ENCODE data around the gene NCAPG2.

NCAPG2 gene

DNA sequence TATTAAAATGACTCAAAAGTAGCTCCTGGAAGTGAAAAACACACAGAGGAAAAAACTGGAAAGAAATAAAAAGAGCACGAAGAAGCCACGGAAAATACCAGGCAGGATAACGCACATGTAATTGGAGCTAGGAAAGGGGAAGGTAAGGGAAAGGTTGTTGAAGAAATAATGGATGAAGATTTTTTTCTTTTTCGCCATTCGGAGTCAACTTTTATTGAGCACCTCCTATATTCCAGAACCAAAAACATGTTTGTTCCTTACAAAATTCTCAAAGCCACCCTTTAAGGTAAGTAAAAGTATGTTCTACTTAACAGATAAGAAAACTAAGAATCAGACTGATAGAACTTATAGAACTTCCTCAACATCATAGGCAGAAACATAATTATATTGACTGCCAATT, 84.2 kb downstream of the NCAPG2 start:
- no peak for DNase-seq

DNA sequence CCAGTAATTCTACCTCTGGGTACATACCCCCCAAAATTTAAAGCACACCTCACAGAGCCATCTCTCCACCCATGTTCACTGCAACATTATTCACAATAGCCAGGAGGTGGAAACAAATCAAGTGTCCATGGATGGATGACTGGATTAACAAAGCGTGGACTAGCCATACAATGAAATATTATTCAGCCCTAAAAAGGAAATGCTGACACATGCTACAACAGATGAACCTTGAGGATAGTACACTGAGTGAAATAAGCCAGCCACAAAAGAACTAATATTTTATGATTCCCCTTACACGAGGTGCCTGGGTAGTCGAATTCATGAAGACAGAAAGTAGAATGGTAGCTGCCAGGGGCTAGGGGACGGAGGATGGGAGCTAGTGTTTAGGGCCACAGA, 85.9 kb downstream of the NCAPG2 start:
- DNase-seq, result no peak

DNA sequence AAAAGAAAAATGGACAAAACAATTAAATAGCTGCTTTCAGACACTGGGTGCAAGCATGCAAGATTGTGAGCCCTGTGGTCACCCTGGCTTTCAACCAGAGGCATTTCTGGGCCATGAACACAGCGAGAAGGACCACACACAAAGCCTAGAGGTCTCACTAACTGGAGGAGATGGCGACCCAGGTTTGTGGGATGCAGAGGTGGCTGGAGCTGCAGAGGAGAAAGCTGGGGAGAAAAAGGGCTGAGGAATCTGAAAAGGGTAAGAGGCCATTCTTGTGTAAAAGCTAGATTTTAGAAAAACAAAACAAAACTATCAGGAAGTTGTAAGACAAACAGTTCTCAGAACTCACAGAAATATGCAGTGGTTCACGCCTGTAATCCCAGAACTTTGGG, 86.9 kb downstream of the NCAPG2 start:
- DNase-seq, result no peak

DNA sequence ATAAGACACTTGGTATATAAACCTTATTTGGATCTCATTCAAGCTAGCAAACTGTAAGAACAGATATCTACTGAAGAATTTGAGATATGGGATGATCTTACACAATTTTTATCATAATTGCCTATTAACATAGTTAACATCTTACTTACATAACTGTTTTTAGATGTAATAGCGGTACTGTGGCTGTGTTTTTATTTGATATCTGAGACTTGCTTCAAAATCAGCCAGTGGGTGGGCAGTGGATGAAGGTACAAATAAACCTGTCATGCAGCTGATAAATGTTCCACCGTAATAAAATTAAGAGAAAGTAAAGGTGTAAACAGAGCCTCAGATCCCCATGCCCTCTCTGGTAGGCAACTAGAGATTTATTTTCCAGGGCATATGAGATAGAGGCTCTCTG, 88.6 kb downstream of the NCAPG2 start:
- DNase-seq, result no peak

DNA sequence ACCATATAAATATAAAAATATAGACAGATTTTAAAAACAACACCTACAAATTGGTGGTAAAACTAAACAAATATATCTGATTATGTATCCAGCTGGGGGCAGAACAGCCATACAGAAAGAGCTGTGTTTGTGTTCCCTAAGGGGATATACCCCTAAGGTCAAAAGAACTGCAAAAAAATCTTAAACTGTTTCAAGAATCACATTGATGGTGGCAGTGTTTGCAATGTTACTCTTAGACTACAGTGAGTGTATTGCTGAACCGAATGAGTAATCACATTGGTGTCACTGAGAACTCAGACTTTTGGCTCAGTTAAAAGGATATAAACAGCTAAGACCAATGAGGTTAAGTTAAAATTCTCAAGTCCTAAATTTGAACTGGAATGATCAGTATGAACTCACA, 89.9 kb downstream of the NCAPG2 start:
- DNase-seq, result no peak

DNA sequence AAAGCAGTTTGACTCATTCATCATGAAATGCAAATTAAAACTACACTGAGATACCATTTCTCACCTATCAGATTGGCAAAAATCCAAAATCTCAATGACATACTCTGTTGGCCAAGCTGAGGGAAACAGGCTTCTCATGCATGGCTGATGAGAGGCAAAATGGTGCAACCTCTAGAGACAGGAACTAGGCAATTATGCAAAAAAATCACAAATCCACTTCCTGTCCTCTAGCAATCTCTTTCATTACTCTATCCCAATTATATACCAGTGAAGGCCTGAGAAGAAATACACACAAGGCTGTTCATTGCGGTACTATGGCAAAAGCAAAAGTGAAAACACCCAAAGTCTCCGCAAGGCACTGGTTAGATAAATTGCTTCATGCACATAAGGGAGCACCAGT, 91.1 kb downstream of the NCAPG2 start:
- no peak for DNase-seq

DNA sequence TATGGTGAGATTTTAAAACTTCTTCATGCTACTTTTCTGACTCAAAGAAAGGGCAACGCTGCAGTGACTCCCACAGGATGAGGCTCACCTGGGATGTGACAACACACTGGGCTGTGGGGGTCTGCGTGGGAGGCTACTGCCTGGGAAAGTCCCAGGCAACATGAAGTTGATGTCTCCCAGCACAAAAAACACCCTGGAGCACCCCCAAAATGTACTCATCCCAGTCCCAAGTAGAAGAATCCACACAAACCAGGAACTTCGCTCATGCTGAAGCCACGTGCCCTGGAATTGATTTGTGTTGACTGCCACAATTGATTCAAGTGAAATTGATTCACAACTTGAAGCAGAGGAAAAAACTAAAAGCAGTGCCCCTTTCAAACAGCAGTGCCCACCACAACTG, 92.1 kb downstream of the NCAPG2 start:
- DNase-seq, result no peak

DNA sequence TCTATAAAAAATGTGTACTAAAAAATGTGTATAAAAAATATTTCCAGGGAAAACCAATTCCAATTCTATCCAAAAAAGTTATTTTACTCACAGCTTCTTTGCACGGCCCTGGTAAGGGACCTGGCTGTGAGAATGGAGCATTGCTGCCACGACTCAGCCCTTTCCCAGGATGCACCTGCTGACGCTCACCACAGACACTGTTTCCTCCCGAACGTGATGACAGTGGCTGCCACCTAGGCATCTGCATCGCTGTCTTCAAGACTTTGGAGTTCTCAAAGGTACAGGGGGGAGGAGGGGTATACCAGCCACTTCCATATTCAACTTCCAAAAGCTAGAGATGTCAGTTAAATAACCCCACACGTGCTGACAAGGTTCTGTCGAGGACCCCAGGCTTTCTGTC, 93.1 kb downstream of the NCAPG2 start:
- no peak for DNase-seq

DNA sequence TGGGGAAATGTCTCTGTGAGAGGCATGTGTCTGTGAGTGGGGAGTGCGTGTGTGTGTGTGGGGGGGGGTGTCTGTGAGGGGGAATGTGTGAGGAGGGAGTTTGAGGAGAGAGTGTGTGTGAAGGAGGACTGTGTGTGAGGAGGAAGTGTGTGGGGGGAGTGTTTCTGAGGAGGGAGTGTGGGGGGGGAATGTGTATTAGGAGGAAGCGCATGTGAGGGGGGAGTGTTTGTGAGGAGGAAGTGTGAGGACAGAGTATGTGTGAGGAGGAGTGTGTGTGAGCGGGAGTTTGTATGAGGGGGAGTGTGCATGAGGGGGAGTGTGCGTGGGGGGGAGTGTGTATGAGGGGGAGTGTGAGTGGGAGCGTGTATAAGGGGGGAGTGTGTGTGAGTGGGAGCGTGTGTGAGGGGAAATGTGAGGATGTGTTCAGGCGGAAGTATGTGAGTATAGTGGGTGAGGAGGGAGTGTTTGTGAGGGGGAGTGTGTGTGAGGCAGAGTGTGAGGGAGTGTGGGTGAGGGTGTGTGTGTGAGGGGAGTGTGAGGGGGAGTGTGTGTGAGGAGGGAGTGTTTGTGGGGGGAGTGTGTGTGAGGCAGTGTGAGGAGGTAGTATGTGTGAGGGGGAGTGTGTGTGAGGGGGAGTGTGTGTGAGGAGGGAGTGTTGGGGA, 95.2 kb downstream of the NCAPG2 start:
- no peak for DNase-seq

DNA sequence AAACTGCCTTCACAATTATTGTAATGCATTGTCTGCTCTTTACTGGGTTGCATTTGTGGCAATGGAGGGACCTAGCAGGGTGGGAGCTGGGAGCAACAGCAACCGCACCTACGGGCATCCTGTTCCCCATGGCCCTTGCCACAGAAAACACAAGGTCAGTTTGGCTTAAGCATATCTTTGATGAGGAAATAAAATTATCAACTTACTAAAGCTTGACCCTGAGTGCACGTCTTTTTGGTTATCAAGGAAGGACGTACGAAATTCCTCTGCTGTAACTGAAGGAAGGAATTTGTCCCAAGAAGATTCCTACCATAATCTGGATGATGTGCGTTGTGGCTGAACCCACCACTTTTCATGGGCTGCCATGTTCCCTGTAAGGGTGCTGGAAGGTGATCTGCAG, 97.0 kb downstream of the NCAPG2 start:
- DNase-seq, result no peak

DNA sequence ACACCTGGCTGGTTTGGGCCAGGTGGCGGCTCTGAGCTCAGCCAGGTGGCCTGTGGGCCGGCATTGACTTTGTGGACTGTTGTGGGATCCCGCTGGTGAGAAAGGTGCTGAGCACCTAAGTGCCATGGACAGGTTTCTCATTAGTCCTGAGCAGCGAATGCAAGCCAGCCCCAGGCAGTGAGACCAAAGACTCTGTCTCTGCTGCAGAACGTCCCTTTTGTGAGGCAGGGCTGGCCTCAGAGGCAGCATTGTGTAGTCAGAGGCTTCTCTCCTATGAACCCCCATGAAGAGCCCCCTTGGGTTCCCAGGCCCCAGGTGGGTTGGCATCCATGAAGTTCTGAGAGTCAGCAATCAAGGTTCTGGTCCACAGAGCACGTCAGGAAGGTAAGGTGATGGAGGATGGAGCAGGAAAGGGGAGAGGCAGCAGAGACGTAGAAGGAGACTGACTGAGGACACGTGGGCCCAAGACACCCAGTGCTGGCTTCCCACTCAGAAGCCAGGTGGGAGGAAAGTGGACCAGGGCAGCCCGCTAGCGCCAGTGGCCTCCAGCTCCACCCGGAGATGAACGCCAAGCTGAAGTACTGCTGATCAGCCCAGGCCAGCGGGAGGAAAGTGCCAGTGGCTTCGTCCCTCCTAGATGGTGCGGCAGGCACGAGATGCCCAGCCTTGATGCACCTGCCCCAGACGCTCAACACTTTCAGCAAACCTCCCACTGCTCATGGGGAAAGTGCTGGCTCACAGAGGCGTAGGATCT, 97.8 kb downstream of the NCAPG2 start:
- no peak for DNase-seq

DNA sequence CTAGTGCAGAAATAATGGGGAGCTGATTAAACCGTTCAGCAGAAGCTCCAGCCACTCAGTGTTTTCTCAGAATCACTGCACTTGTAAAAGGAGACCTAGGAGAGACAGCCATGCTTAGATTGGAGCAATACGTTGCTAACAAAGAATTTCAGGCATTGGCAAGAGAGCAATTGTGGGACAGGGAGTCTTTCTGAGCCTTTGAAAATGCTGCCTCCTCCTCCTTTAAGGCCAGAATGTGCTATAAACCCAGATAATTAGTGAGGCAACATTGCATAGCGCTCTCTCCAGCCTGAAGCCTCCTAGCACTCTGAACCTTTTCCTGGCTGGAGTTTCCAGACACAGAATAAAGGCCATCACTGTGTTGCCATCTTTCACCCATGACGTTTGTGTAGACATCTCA, 98.5 kb downstream of the NCAPG2 start:
- no peak for DNase-seq

DNA sequence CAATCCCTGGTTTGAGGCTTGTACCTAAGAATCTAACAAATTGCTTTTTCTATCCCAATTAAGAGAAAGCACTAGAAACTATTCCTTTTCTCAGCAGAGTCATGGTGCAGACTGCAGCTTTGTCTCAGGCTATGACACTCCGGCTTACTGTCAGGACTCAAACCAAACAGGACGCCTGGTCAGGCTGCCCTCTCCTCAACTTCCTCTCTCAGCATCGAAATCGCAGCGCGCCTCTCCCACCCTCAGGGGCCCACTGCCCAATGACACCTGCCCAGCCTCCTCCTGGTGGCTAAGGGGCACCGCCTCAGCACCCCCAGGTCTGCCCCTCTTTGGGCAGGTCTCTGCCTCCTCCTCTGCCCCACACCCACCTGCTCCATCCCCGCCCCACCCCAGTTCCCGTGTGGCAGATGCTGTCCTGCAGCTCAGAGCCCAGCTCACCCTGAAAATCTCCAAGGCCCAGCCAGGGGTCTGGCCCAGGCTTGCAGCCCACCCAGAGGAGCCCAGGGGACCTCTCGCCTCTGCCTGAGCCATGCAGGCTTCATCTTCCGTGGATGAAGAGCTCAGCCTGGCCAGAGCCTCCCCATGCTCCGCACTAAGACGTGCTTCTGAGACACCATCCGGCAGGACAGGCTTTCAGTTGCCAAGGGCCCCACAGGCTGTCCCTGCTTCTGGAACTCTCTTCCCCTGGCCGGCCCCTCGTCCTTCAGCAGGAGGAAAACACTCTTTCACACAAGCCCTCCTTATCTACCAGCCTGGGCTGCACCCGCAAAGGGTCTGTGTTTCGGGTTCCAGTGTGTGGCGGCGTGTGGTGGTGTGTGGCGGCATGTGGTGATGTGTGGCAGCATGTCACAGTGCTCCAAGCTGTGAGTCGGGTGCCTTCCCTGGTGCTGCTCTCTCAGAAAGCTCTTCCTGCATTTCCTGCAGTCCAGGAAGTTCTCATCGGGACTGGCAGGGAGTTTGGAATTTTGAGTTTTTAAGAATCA, 100.5 kb downstream of the NCAPG2 start:
- DNase-seq, result no peak

DNA sequence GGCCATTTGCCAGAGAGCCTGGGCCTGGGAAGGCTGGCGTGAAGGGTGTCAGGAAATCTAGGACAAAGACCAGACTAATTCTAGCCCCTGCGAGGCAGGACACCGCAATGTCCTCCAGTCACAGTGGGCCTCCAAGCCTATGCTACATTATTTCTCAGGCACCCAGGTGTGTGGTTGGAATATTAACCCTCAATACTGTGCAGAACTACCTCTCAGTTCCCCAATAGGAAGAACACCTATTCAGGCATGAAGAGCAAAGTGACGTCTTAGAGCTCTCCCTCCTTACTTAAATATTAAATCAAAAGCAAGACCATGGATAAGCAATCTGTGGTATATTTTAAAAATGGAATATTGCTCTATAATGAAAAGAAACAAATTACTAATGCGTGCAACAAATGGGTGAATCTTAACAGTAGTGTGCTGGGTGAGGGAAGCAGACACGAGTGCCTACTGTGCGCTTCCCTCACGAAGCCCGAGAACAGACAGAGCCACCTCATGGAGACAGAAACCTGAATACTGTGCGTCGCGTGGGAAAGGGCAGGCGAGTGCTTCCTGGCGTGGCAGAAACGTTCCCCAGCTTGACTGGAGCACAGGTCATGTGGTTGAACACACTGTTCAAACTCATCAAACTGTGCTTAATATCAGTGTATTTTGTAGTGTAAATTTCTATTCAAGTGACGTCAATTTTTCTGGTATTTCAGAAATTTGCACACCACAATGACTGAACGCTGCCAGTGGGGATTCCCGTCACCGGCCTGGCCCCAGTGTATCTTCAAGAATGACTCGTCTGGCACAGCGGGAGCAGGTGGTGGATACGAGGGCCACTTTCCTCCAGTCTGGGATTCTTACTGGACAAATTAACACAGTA, 101.5 kb downstream of the NCAPG2 start:
- DNase-seq, result no peak

DNA sequence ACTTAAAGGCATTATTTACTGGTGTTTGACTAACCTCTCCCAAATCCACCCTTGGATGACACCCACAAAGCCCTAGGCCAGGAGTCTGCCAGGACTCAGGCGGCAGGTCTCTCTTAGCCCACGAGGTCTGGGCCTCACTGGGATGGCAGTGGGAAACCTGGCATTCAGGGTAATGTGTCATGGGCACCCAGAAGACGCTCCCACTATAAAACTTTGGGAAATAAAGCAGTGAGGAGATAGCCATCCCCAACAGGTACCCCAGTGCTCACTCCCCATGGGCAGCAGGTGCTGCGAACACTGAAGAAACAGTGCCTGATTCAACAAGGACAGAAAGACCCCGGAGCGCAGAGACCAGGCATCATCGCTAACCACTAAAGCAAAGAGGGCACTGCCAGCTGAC, 102.6 kb downstream of the NCAPG2 start:
- no peak for DNase-seq

DNA sequence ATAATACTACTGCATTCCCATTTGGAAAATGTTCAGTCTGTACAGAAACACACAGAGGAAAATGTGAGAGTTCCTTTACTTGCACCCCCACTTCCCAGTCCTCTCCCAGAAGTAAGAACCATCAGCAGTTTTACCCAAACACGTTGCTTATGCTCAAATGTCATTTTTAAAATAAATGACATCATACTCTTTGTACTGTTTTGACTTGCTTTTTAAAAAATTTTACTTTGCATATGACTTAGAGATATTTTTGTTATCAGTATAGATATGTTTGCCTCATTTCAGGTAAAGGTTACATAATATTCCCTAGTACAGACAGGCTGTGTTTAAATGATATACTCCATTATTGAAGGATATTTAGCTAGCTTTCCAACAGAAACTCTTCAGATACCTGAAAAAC, 103.5 kb downstream of the NCAPG2 start:
- DNase-seq, result no peak

DNA sequence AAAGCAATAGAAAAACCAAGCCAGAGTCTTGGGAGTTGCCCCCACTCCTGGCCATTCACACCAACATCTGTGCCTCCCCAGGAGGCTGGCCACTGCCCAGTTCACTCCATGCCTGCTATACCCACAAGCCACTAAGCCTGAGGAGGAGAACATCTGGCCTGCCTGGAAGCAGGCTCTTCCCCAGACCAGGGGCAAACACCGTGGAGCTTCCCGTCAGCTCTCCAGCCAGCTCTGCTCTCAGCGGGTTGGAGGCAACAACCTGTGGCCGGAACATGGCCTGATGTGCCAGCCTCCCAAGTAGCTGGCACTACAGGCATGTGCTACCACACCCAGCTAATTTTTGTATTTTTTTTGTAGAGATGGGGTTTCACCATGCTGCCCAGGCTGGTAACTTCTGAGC, 107.9 kb downstream of the NCAPG2 start:
- no peak for DNase-seq

DNA sequence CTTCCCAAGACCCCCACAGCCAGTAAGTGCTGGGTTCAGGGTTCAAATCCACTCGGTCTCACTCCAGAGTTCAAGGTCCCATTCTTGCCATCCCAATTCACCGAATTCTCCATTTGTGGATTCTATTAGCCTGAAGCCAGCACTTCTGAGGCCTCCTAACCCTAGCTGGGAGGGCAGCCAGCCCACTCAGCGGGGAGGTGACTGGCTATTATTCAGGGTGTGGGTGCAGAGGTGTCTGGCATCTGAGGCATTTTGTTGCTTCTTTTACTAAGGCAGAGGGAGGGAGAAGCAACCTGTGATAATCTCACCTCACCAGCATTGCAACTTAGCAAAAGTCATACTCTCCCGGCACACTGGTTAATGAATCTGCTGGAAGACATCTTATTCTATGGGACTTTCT, 108.3 kb downstream of the NCAPG2 start:
- no peak for DNase-seq

DNA sequence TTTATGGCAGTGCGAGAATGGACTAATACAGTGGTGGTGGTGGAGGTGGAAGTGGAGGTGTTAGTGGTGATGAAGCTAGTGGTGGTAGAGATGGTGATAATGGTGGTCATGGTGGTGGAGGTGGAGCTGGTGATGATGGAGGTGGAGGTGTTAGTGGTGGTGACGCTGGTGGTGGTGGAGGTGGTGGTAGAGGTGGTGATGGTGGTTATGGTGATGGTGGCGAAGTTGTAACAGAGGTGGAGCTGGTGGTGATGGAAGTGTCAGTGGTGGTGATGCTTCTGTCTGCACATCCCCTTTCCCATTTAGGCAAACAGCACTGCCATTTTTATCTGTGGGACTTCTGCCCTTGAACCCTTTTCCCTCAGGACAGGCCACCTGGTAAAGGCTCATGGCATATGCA, 109.5 kb downstream of the NCAPG2 start:
- DNase-seq, result no peak

DNA sequence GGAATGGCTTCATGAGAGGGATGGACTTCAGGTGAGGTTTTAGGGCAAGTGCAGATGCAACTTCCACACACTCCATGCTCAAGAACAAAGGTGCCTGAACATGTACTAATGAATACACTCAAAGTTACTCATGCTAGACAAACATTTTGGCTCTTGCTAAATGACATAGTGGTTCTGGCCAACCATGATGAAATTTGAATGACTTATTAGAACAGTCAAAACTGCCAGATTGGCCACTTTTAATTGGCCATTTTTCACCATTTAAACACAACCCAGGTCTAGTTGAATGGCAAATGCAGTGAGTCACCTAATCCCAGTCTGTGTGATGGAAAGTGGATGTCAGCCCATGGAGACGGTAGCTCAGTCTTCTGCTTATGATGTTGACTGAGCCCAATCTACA, 112.1 kb downstream of the NCAPG2 start:
- no peak for DNase-seq

DNA sequence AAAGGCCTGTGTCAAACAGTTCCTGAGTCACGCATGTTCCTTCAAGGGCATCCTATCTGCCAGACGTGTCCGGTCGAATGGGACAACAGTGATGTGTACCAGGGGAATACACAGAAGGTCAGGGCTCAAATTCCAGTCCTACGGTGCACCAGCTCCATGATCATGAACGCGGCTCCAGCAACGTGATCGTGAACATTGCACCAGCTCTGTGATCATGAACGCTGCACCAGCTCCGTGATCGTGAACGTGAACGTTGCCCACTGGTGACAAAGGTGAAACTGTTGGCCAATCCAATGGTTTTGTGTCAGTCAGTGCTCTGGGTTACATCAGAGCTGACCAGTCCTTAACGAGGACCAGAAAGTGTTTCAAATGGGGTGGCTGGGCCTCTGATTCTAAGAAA, 112.7 kb downstream of the NCAPG2 start:
- DNase-seq, result no peak

DNA sequence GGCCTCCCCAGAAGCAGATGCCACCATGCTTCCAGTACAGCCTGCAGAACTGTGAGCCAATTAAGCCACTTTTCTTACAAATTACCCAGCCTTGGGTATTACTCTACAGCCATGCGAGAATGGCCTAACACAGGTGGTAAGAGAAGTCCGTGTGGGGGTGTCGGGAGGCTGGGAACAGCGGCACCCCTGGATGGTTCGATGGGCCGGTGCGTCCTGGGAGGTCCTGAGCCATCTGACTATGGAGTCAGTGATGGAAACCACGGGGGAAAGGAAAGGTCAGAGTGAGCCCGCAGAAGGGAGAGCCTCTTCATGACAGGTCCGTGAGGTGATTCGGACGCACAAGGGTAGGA, 114.4 kb downstream of the NCAPG2 start:
- no peak for DNase-seq

DNA sequence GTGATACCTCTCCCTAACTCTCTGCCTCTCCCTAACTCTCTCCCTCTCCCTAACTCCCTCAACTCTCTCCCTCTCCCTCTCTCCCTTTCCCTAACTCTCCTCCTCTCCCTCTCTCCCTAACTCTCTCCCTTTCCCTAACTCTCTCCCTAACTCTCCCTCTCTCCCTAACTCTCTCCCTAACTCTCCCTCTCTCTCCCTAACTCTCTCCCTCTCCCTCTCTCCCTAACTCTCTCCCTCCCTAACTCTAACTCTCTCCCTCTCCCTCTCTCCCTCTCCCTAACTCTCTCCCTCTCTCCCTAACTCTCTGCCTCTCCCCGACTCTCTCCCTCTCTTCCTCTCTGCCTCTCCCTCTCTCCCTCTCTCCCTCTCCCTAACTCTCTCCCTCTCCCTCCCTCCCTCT, 115.0 kb downstream of the NCAPG2 start:
- no peak for DNase-seq
